OCI-LY3 (cell line): ENCODE measurements around the gene ADGRA3.

Experiments used
- EZH2phosphoT487 ChIP-seq: fragments of 200-600 bp; shearing (Covaris generic); IDR thresholded peaks from 2 replicates; pipeline ENCODE4 v1.6.1; 2018; ENCODE audit warnings: antibody characterized with exemption, mixed run types, low read depth
- TF ChIP-seq, protein P1 (sequence below): fragments of 200-600, 300-600 bp; sonication (generic); IDR thresholded peaks from 2 replicates; pipeline ENCODE4 v1.5.1; 2014; ENCODE audit warnings: antibody characterized with exemption, low read length, low read depth

DNA sequence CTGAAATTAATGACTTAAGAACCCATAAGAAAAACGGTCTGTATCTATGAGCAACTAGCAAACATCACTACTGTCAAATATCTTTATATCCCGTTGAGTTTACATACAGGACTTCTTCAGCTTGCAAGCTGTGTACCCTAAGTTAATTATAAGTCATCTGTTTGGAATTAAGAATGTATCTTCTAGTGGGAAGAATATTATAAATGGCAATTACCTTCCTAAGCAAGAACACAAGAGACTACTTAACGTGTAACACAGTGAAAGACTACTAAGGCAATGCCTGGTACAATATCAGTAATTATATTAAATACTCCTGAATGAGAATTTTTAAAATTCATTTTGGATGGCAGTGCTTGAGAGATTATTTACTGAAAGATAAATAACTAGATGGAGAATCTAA, 58.5 kb downstream of the ADGRA3 start:
- no peak for TF ChIP-seq EZH2phosphoT487
- TF ChIP-seq, protein P1, sequence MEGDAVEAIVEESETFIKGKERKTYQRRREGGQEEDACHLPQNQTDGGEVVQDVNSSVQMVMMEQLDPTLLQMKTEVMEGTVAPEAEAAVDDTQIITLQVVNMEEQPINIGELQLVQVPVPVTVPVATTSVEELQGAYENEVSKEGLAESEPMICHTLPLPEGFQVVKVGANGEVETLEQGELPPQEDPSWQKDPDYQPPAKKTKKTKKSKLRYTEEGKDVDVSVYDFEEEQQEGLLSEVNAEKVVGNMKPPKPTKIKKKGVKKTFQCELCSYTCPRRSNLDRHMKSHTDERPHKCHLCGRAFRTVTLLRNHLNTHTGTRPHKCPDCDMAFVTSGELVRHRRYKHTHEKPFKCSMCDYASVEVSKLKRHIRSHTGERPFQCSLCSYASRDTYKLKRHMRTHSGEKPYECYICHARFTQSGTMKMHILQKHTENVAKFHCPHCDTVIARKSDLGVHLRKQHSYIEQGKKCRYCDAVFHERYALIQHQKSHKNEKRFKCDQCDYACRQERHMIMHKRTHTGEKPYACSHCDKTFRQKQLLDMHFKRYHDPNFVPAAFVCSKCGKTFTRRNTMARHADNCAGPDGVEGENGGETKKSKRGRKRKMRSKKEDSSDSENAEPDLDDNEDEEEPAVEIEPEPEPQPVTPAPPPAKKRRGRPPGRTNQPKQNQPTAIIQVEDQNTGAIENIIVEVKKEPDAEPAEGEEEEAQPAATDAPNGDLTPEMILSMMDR = no peak
